Left lung (tissue), 10 donors: Measurements from ENCODE around the gene CEP295NL. TPM values are rescaled to one million over a fixed set of nuclear protein-coding genes. Genes with fewer than 3 reads are reported as not detected.

Experiments used
- ATAC-seq: fragments of 200-7000 bp; cut with Tn5 transposase; one replicate; pipeline ENCODE4 v1.9.1; 2020; ENCODE audit warnings: moderate library complexity
- DNase-seq, 4 donors: peaks; one replicate each; pipeline ENCODE4 v3.0.0-alpha.2; 2013 to 2020
- H3K27ac ChIP-seq, 2 donors: fragments of 200-600 bp; sonication (generic) in 1 of 2; one replicate each; pipeline versions ENCODE4 v1.5.0 to v1.8.0; 2020 to 2021
- H3K27me3 ChIP-seq, 2 donors: fragments of 200-600 bp; sonication (generic) in 1 of 2; one replicate each; pipeline versions ENCODE4 v1.5.0 to v1.8.0; 2020 to 2021
- H3K36me3 ChIP-seq, 2 donors: fragments of 200-600 bp; sonication (generic) in 1 of 2; one replicate each; pipeline versions ENCODE4 v1.5.0 to v1.8.0; 2020 to 2021
- H3K4me1 ChIP-seq, 2 donors: fragments of 200-600 bp; one replicate each; pipeline ENCODE4 v1.8.0; 2021
- H3K4me3 ChIP-seq, 2 donors: fragments of 200-600 bp; sonication (generic) in 1 of 2; one replicate each; pipeline versions ENCODE4 v1.5.0 to v1.8.0; 2020 to 2021; ENCODE audit warnings: mild to moderate bottlenecking in 1 of 2
- H3K9me3 ChIP-seq, 2 donors: fragments of 200-600 bp; sonication (generic) in 1 of 2; one replicate each; pipeline versions ENCODE4 v1.5.0 to v1.8.0; 2020 to 2021
- CTCF ChIP-seq, 2 donors: fragments of 200-600 bp; sonication (generic) in 1 of 2; IDR thresholded peaks; one replicate each; pipeline versions ENCODE4 v1.5.0 to v1.8.0; 2021; ENCODE audit warnings: antibody characterized with exemption in 2 of 2
- intact Hi-C, 2 donors: fragments of 100-400 bp; cut with DNase I; formaldehyde crosslinking; loops; one replicate each; pipeline versions ENCODE4 v1.11.2 to v1.14.2; 2022
- polyA plus RNA-seq, 6 donors: library from polyadenylated mRNA; unstranded; fragments of 120-200 nt; gene quantifications; one replicate each; pipeline ENCODE4 v1.2.1, GENCODE V29; 2013; ENCODE audit not compliant: insufficient read length in 6 of 6
- total RNA-seq, 2 donors: library from RNA; stranded (reverse); fragmentation: NEBNext Ultra II Directional; extraction: Animal tissue kit (Norgen Biotek cat#: 25700); gene quantifications; one replicate each; pipeline ENCODE4 v1.2.1, GENCODE V29; 2021
- donor health status: DM: no; HTN: yes; CAD: no.
- donor health status: DM: no; HTN: no; CAD: no.

CEP295NL gene
- total and polyA plus RNA-seq, 8 donors, result 0.37 to 6.6 (median 0.72) TPM

- H3K36me3 ChIP-seq, result no peaks in the 10 kb centered on the region
- peak overlapping the region; percentile 84 to 98 for H3K27ac ChIP-seq
- intact Hi-C loops, result no loop called here
- H3K4me1 ChIP-seq, result peaks cover 41 to 97% of the 10 kb centered on the region in 2 donors
- ATAC-seq (peak; percentile 62), DNase-seq (peak in 3 of 4 donors; percentile 58 to 90 (median 85))
- no peaks in the 10 kb centered on the region for H3K27me3 ChIP-seq
- H3K4me3 ChIP-seq, result peak overlapping the region in 1 of 2 donors; percentile 22
- H3K9me3 ChIP-seq, result no peaks in the 10 kb centered on the region
- no peak for TF ChIP-seq CTCF (IDR thresholded peaks at IDR 0.05)
These were observed 19.4 kb downstream of the CEP295NL start for GRCh38 chr17:78883533-78884131.

GRCh38 chr17:78883089-78883532 lies 19.9 kb downstream of the CEP295NL start:
- Histone ChIP-seq H3K4me3 (peak overlapping the region in 1 of 2 donors; percentile 22), H3K27ac (peak overlapping the region; percentile 84 to 98), H3K36me3 (no peaks in the 10 kb centered on the region), H3K4me1 (peaks cover 41 to 92% of the 10 kb centered on the region in 2 donors), H3K27me3 (no peaks in the 10 kb centered on the region), H3K9me3 (no peaks in the 10 kb centered on the region)
- DNase-seq, result peak in 2 of 4 donors; percentile 82 to 93
- no peak for TF ChIP-seq CTCF (IDR thresholded peaks at IDR 0.05)
- ATAC-seq, result peak; percentile 77
- intact Hi-C loops, result no loop called here

- DNase-seq (peak in 2 of 4 donors; percentile 56 to 90), ATAC-seq (peak; percentile 1)
- H3K9me3 ChIP-seq, result no peaks in the 10 kb centered on the region
- H3K27me3 ChIP-seq, result no peaks in the 10 kb centered on the region
- TF ChIP-seq CTCF (IDR thresholded peaks at IDR 0.05), result no peak
- peak overlapping the region; percentile 84 to 98 for H3K27ac ChIP-seq
- peaks cover 41 to 87% of the 10 kb centered on the region in 2 donors for H3K4me1 ChIP-seq
- no peaks in the 10 kb centered on the region for H3K36me3 ChIP-seq
- intact Hi-C loops, result no loop called here
- H3K4me3 ChIP-seq, result no peak overlapping the region
These were observed 20.4 kb downstream of the CEP295NL start for GRCh38 chr17:78882540-78883088.

GRCh38 chr17:78879635-78880186 lies 23.3 kb downstream of the CEP295NL start:
- Histone ChIP-seq H3K9me3 (no peaks in the 10 kb centered on the region), H3K4me1 (peaks cover 42 to 85% of the 10 kb centered on the region in 2 donors), H3K36me3 (no peaks in the 10 kb centered on the region), H3K27me3 (no peaks in the 10 kb centered on the region), H3K27ac (peak overlapping the region; percentile 86 to 90), H3K4me3 (peak overlapping the region in 1 of 2 donors; percentile 17)
- intact Hi-C loops, result no loop called here
- no peak for ATAC-seq
- peak; percentile 60 to 83 (median 74) for DNase-seq
- no peak for TF ChIP-seq CTCF (IDR thresholded peaks at IDR 0.05)

GRCh38 chr17:78878871-78879527 lies 24.0 kb downstream of the CEP295NL start:
- Histone ChIP-seq H3K4me3 (peak overlapping the region in 1 of 2 donors; percentile 17), H3K4me1 (peaks cover 35 to 80% of the 10 kb centered on the region in 2 donors), H3K27ac (peak overlapping the region; percentile 86 to 90), H3K9me3 (no peaks in the 10 kb centered on the region), H3K27me3 (no peaks in the 10 kb centered on the region), H3K36me3 (no peaks in the 10 kb centered on the region)
- ATAC-seq (no peak), DNase-seq (peak in 1 of 4 donors; percentile 57)
- TF ChIP-seq CTCF (IDR thresholded peaks at IDR 0.05), result no peak
- intact Hi-C loops, result no loop called here
